GM19043 (cell line): ENCODE data around the gene CDC42EP1.
"Not testable (repeated sequence)": the region's sequence is repeated elsewhere in the genome, so short reads cannot be mapped to it uniquely, and the experiment has no call there.

Experiments used
- ATAC-seq: cut with Tn5 transposase; IDR thresholded peaks from one replicate; pipeline ENCODE4 v1.9.1; 2021; ENCODE audit warnings: low read depth; ENCODE audit not compliant: unreplicated experiment

CDC42EP1 gene, protein sequence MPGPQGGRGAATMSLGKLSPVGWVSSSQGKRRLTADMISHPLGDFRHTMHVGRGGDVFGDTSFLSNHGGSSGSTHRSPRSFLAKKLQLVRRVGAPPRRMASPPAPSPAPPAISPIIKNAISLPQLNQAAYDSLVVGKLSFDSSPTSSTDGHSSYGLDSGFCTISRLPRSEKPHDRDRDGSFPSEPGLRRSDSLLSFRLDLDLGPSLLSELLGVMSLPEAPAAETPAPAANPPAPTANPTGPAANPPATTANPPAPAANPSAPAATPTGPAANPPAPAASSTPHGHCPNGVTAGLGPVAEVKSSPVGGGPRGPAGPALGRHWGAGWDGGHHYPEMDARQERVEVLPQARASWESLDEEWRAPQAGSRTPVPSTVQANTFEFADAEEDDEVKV

GRCh38 chr22:37559901-37560607 lies at the start of gene CDC42EP1:
Gene CDC42EP1 (plus strand): TSS chr22:37560480. CDS start chr22:37566350, 5,870 bp downstream.
- no peak for ATAC-seq

- no peak for ATAC-seq
Measured at GRCh38 chr22:37511395-37512104, 48.7 kb upstream of the CDC42EP1 start.

DNA sequence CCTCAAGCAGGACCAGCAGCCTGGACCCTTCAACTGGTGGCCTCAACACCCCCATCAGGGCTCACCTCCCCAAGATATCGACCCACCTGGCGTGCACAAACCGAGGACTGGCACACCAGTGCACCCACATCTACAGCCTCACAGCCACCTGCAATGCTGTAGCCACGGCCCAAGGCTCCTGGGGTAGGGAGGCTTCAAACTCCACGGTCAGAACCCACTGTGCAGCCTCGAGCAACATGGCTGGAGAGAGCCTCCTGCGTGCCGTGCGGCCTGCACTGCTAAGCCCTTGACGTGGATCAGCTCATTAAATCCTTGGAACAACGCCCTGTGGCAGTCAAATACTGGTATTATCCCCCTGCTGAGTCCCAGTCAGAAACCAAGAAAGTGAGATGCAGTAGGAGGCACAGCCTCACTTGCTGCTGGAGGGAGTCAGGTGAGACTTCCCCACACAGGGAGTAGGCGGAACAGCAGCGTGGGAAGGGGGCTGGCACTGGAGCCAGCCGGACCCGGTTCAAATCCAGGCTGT lies 45.7 kb upstream of the CDC42EP1 start:
- no peak for ATAC-seq

DNA sequence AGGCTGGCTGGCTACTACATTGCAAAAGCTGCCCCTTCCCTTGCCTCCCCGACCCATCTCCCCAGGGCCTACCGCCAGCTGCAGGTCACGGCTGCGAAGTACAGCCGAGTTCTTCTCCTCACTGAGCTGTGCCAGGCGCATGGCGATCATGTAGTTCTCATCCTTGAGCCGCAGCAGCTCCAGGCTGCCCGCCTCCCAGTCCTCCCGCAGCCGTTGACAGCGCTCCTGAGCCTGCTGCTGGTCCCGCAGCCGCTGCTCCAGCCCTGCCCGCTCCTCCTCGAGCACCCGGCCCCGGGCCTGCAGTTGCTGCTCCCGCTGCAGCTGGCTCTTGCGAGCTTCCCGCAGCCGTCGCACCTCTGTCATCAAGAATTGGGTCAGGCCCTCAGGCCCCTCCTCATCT lies 44.4 kb upstream of the CDC42EP1 start:
- ATAC-seq, result no peak

DNA sequence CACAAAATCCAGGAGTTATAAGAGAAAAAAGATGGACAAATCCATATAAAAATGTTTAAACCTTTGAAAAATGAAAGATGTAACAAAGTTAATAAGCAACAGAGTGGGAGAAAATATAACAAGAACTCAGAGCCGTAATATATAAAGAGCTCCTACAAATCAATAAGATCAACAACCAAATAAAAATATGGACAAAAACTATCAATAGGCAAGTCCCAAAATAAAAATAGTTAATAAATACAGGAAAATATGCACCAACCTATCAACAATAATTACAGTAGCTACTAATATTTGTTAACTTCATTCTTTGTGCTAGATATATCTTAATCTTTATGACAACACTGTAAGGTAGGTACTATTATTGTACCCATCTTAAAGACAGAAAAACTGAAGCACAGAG lies 43.8 kb upstream of the CDC42EP1 start:
- no peak for ATAC-seq

DNA sequence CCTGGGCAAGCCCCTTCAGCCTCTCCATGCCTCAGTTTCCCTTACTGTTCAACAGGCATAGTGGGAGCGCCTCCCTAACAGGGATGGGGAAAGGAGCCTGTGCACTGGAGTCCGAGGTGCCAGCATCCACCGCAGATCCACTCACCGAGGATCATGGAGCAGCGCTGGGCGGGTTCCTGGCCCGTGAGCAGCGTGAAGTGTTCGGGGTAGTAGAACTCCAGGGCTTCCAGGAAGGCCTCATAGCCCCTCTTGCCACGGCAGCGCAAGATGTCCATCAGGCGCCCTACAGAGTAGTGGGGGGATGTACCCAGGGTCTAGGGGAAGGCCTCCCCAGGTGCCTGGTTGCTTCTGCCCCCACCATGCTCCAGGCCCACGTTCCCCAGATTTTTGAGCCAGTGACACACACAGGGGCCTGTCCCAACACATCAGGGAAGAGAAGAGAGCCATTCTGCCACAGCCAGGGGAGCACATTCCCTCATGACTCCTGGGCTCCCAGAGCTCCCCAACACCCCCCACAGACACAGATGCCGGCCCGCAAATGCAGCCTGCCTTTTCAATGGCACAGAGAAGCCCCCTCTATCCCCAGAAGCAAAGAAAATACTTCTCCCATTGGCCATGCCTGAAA lies 42.3 kb upstream of the CDC42EP1 start:
- ATAC-seq, result no peak

- ATAC-seq, result no peak
Measured at GRCh38 chr22:37518509-37519267, 41.6 kb upstream of the CDC42EP1 start.

DNA sequence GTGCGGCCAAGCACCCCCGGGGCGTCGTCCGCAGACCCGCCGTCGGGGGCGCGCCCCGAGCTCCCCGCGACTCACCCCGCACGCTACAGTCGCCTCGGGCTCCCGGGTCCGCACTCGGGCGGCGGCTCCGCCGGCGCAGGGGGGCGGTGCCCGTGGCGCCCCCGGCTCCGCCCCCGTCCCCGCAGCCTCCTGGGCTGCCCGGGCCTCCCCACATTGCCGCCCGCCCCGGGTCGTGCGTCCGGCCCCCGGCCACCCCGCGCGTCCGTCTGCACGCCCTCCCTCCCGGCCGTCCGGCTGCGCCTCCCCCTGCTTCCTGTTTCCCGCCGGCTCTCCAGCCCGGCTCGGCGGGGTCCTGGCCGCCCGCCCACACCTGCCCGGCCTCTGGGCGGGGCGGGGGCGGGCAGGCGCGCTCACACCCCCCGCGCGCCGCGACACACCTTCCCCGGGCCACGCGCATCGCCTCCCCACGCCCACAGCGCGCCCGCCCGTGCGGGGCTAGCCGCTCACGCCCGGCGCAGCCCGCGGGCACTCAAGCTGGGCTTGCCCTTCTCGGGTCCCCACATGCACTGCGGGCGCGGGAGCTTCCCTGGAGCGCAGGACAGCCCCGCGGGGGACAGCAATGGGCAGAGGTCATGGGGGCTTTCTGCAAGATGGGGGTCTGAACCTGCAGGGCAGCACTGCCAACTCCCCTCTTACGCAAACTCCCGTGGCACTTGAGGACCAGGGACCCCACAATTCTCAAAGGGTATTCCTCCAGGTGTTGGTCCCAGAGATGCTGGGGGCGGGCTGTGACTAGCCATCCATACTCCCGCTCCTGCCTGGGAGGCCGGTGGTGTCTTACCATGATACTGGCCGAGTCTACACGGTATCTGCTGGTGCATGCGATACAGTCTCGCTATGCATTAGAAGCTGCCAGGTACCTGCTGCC lies 40.7 kb upstream of the CDC42EP1 start, which contains the start of gene CARD10:
Gene CARD10, minus strand, starts transcription at position 148 of the 928 bp plus-strand sequence. CDS start 215 bp downstream, outside the sequence.
- no peak for ATAC-seq

- ATAC-seq, result no peak
Measured at GRCh38 chr22:37520776-37521191, 39.5 kb upstream of the CDC42EP1 start.

DNA sequence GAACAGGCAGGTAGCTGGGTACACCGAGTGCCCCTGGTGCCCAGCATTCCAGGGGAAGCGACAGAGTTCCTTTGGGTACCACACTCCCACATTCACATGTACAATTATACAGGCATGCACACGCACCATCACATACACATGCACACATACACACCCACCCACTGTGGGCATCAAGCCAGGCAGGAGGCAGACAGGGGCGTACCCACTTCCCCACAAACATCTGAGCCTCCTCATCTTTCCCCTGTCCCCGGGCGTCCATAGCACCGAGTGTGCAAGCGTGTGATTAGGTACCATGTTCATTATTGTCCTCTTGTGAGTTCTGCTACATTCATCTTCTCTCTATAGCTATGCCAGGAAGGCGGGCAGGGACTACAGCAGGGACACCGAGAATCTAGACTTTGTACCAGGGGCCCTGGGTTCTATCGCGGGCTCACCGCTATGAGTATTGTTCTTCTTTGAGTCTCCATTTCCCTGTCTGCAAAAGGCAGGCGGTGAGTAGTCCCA lies 39.0 kb upstream of the CDC42EP1 start:
- ATAC-seq, result no peak

DNA sequence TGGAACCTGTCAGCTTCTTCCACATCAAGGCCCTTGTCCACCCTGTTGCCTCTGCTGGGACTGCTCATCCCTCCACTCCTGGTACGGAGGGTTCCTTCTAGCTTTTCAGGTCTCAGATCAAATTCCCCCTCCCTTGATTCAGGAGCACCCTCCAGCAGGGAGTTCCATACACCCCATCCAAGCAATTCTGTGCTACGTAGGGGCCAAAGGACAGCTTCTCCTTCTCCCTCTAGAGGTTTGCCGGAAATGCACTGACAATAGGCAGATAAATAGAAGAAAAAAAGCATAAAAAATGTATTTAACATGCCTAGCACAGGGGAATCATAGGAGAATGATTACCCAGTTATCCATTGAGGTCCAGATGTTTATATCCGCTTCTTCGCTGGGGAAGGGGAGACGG lies 37.8 kb upstream of the CDC42EP1 start:
- ATAC-seq, result no peak

GRCh38 chr22:37525073-37525745 lies 35.1 kb upstream of the CDC42EP1 start:
- no peak for ATAC-seq

- ATAC-seq, result no peak
Measured at GRCh38 chr22:37525746-37526350, 34.4 kb upstream of the CDC42EP1 start.

DNA sequence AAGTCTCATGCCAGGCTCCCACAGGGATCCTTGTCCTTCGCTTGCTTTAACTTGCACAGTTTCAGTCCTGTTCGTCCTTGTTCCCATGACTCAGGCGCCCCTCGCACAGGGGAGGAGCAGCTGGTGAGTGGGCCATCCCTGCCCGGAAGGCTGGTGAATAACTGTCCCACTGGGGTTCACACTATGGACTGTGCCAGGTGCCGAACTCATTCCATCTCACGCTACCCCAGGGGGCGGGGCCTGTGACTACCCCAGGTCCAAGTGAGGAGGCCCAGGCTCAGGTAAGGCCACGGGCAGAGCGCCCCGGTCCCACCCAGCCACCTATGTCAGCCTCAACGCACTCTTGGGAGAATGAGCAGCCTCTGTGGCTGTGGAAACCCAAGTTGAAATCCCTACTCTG lies 33.9 kb upstream of the CDC42EP1 start:
- no peak for ATAC-seq

- ATAC-seq, result not testable (repeated sequence)
Measured at GRCh38 chr22:37527081-37527752, 33.1 kb upstream of the CDC42EP1 start.

DNA sequence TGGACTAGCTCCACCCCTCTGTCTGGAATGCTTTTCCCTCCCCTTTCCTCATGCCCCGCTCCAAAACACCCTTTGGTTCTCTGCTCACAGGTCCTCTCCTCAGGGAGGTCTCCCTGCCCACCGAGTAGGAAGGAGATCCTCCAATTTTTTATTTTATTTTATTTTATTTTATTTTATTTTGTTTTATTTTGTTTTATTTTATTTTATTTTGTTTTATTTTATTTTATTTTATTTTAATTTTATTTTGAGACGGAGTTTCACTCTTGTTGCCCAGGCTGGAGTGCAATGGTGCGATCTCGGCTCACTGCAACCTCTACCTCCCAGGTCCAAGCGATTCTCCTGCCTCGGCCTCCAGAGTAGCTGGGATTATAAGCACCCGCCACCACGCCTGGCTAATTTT lies 32.3 kb upstream of the CDC42EP1 start:
- ATAC-seq, result not testable (repeated sequence)
